CD4-positive, alpha-beta T cell (primary cell): ENCODE measurements around the gene TBC1D3B. TPM values are rescaled to one million over a fixed set of nuclear protein-coding genes. Genes with fewer than 3 reads are reported as not detected.
"Not testable (repeated sequence)": the region's sequence is repeated elsewhere in the genome, so short reads cannot be mapped to it uniquely, and the experiment has no call there.

ENCODE experiments used
- ATAC-seq: fragments of 200-7000 bp; cut with Tn5 transposase; one replicate; pipeline ENCODE4 v1.10.0; 2022; ENCODE audit warnings: mild to moderate bottlenecking; ENCODE audit not compliant: poor library complexity
- CTCF ChIA-PET: fragments of 350-600 bp; sonication (Branson Sonifier 250); formaldehyde crosslinking; loops from one replicate; lab custom pipeline; 2021; ENCODE audit warnings: antibody characterized with exemption, inconsistent platforms; lab: Charles Lee
- POLR2A ChIA-PET: fragments of 350-600 bp; sonication (Branson Sonifier 250); formaldehyde crosslinking; loops from one replicate; lab custom pipeline; 2021; ENCODE audit warnings: antibody characterized with exemption, inconsistent platforms; lab: Charles Lee
- DNase-seq, 14 experiments: peaks; one replicate each; pipeline ENCODE4 v3.0.0-alpha.2; 2013 to 2020; ENCODE audit warnings: mixed read lengths in 2 of 14
- H3K27ac ChIP-seq, 2 donors: one replicate each; pipeline versions ENCODE4 v1.5.1 to v1.7.0; 2013; ENCODE audit warnings: low read length in 2 of 2, low read depth in 1 of 2, mild to moderate bottlenecking in 1 of 2
- H3K27me3 ChIP-seq, 2 experiments: 1 replicate in 1 of 2; 2 replicates in 1 of 2; pipeline versions ENCODE4 v1.6.1 to v1.7.0; 2013; ENCODE audit warnings: low read length in 2 of 2, control low read depth in 1 of 2, mild to moderate bottlenecking in 1 of 2, moderate library complexity in 1 of 2; ENCODE audit not compliant: insufficient read depth in 2 of 2, control insufficient read depth in 1 of 2
- H3K36me3 ChIP-seq: one replicate; pipeline ENCODE4 v1.6.1; 2013; ENCODE audit warnings: low read length, control low read depth; ENCODE audit not compliant: insufficient read depth
- H3K4me1 ChIP-seq: one replicate; pipeline ENCODE4 v1.6.1; 2013; ENCODE audit warnings: low read length, control low read depth; ENCODE audit not compliant: insufficient read depth
- H3K4me3 ChIP-seq: one replicate; pipeline ENCODE4 v1.5.1; 2013; ENCODE audit warnings: mild to moderate bottlenecking, low read length, moderate library complexity
- H3K9me3 ChIP-seq, 2 experiments: 1 replicate in 1 of 2; 2 replicates in 1 of 2; pipeline versions ENCODE4 v1.6.1 to v1.7.0; 2013; ENCODE audit warnings: low read length in 2 of 2, mild to moderate bottlenecking in 2 of 2, control low read depth in 1 of 2, moderate library complexity in 1 of 2; ENCODE audit not compliant: control insufficient read depth in 1 of 2, insufficient read depth in 1 of 2
- H3K27ac Mint-ChIP-seq: one replicate; pipeline ENCODE4 v1.8.0; 2020; ENCODE audit warnings: mixed read lengths
- H3K27me3 Mint-ChIP-seq: one replicate; pipeline ENCODE4 v1.8.0; 2021; ENCODE audit warnings: mixed read lengths
- H3K36me3 Mint-ChIP-seq: one replicate; pipeline ENCODE4 v1.8.0; 2021; ENCODE audit warnings: low read depth, mixed read lengths
- H3K4me1 Mint-ChIP-seq: one replicate; pipeline ENCODE4 v1.8.0; 2021; ENCODE audit warnings: low read depth, mixed read lengths
- H3K4me3 Mint-ChIP-seq: one replicate; pipeline ENCODE4 v1.8.0; 2020; ENCODE audit warnings: mild to moderate bottlenecking, mixed read lengths
- H3K9me3 Mint-ChIP-seq: one replicate; pipeline ENCODE4 v1.8.0; 2020; ENCODE audit warnings: mixed read lengths
- CTCF ChIP-seq: fragments of 200-600 bp; IDR thresholded peaks from one replicate; pipeline ENCODE4 v1.8.0; 2022; ENCODE audit warnings: antibody characterized with exemption, mild to moderate bottlenecking
- intact Hi-C, 2 experiments: fragments of 100-400 bp; cut with DNase I in 1 of 2; cut with micrococcal nuclease in 1 of 2; formaldehyde crosslinking; loops; one replicate each; pipeline versions ENCODE4 v1.15.1 to v1.9.0; 2023 to 2025; cut with DNase I, micrococcal nuclease
- total RNA-seq, 174 experiments: library from RNA in 2 of 174; stranded (reverse) in 2 of 174; gene quantifications; one replicate each; pipeline ENCODE4 v1.2.3 and lab custom pipeline; 2021 to 2026

Gene TBC1D3B
- total RNA-seq, 2 experiments from 2014 or later = 1.5 to 1.6 TPM

GRCh38 chr17:36186810-36187763 is 10.7 kb upstream of the TBC1D3B start:
- H3K36me3 Mint-ChIP-seq, H3K4me1 ChIP-seq, POLR2A ChIA-PET, H3K4me3 Mint-ChIP-seq, H3K4me3 ChIP-seq, H3K9me3 Mint-ChIP-seq, CTCF ChIA-PET, H3K4me1 Mint-ChIP-seq, ATAC-seq, intact Hi-C loops, H3K9me3 ChIP-seq, H3K36me3 ChIP-seq, H3K27ac Mint-ChIP-seq, DNase-seq: not testable (repeated sequence)
- Histone ChIP-seq H3K27me3 (peaks cover 28 to 35% of the 10 kb centered on the region in 2 experiments), H3K27ac (peak overlapping the region in 1 of 2 donors; percentile 7)
- peaks cover 15% of the 10 kb centered on the region for H3K27me3 Mint-ChIP-seq

GRCh38 chr17:36185416-36185815 is 9.0 kb upstream of the TBC1D3B start:
- POLR2A ChIA-PET = no interaction called here
- Mint-ChIP-seq H3K27me3 (peaks cover 23% of the 10 kb centered on the region), H3K36me3 (no peaks in the 10 kb centered on the region), H3K4me1 (no peaks in the 10 kb centered on the region), H3K9me3 (no peaks in the 10 kb centered on the region), H3K4me3 (no peak overlapping the region), H3K27ac (no peak overlapping the region)
- Histone ChIP-seq H3K9me3 (no peaks in the 10 kb centered on the region), H3K27me3 (peaks cover 36 to 42% of the 10 kb centered on the region in 2 experiments), H3K36me3 (no peaks in the 10 kb centered on the region), H3K27ac (no peak overlapping the region), H3K4me3 (no peak overlapping the region), H3K4me1 (no peaks in the 10 kb centered on the region)
- TF ChIP-seq CTCF = no peak
- DNase-seq = no peak
- intact Hi-C loops = no loop called here
- CTCF ChIA-PET = no interaction called here
- no peak for ATAC-seq

DNA sequence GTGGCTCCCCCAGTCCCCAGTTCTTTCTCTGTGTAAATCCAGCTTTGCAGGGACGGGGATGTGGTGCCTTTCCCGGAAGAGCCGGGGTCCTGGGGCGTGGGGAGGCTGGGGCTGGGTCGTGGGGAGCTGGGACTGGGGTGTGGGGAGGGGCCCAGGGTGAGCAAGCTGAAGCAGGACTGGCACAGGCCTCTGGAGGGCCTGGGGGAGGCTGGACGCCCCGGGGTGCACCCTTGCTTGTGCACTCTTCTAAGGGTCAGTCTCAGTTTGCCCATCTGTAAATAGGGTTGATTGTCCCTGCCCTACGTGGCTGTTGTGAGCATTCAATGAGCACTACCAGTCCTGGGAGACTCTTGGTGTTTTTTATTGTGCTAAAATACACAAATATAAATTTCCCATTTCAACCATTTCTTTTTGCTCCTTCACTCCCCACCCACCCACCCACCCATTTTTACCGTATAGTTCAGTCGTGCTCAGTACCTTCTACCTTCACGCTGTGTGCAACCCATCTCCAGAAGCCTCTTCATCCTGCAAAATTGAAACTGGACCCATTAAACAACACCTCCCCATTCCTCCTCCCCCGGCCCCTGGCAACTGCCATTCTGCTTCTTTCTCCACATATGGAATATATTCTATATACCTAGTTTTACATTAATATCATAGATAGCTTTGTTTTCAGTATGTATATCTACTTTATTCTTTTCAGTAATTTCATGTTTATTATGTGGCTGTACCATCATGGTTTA is 7.8 kb upstream of the TBC1D3B start:
- Mint-ChIP-seq H3K27me3 (peaks cover 23% of the 10 kb centered on the region), H3K9me3 (no peaks in the 10 kb centered on the region), H3K4me3 (no peak overlapping the region), H3K36me3 (no peaks in the 10 kb centered on the region), H3K4me1 (no peaks in the 10 kb centered on the region), H3K27ac (no peak overlapping the region)
- Histone ChIP-seq H3K27ac (no peak overlapping the region), H3K9me3 (no peaks in the 10 kb centered on the region), H3K36me3 (no peaks in the 10 kb centered on the region), H3K4me1 (no peaks in the 10 kb centered on the region), H3K4me3 (peak overlapping the region; percentile 58), H3K27me3 (peaks cover 36 to 42% of the 10 kb centered on the region in 2 experiments)
- intact Hi-C loops = no loop called here
- ChIA-PET POLR2A (no interaction called here), CTCF (interaction anchor here (0.6 kb wide), 1 partner anchor 209 kb away, joined by 4 read pairs; no protein-coding TSS in a partner anchor)
- TF ChIP-seq CTCF = no peak
- ATAC-seq = no peak
- DNase-seq = no peak
